GM20431 (cell line): ENCODE results near the gene ARPC1B.
"Not testable (repeated sequence)": the region's sequence is repeated elsewhere in the genome, so short reads cannot be mapped to it uniquely, and the experiment has no call there.

Source experiments
- in situ Hi-C: fragments of 300-500 bp; cut with MseI, MboI; formaldehyde crosslinking; loops from one replicate; pipeline ENCODE4 v1.15.0; 2020; ENCODE audit warnings: low sequenced_read_pairs; ENCODE audit not compliant: unreplicated experiment

Gene ARPC1B

GRCh38 chr7:99407872-99408378, 33.4 kb downstream of the ARPC1B start:
- in situ Hi-C loops = no loop called here

DNA sequence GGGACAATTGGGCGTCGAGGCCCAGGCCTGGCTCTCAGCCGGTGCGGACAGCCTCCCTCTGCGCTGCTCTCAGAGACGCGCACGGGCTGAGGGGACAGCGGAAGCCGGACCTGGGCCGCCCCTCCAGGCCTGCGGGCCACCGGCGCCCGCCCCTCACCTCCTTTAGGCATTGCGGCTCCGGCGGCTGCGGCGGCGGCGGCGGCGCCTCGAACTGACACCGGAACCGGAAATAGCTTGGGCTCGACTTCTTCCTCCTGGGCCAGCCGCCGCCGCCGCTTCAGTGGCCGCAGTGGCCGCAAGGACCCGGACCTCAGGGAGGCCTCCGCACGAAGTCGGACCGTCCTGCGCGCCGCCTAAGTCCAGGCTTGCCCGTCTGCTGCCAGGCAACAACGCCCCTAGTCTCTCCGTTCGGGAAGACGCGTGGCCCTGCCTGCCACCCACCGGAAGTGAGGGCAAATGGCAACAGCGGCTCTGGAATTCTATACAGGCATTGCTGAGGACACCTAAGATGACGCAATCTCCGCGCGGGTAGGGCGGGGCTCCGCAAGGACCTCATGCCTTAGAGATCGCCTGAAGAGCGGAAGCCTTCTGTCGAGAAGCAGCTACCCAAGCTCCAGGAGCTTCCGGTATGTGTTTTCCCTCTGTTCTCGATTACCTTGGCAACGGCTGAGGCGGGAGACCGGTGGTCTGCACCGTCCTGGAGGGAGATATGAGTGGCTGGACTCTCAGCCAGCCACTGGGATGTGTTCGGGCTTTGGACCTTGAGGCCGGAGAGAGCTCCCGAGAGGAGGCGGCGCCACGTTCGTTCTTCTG, 34.1 kb downstream of the ARPC1B start, which contains the start of the genes BUD31 and PDAP1:
Gene BUD31 (plus strand): TSS at position 591 of the 813 bp plus-strand sequence. CDS start 2,124 bp downstream, outside the sequence.
Gene PDAP1 (minus strand): TSS at position 219 of the 813 bp plus-strand sequence. CDS start 49 bp downstream, at position 170.
- in situ Hi-C loops = no loop called here

DNA sequence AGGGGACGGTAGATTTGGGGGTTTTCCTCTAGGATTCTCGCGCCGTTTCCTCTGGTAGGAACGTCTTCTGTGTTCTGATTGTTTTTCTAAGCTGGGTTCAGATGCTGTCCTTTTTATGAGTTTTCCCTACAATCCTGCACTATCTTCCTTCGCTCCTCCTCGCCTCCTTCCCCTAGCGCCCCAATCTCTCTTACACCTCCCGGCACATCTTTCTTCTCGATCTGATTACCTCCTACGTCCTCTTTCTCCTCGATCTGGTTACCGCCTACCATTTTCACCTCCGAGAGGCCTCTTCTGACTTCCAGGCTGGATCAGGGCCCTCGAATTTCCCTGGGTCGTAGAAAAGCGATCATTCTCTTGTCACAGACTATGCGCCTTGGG, 34.7 kb downstream of the ARPC1B start:
- in situ Hi-C loops = no loop called here

GRCh38 chr7:99409806-99410205, 35.3 kb downstream of the ARPC1B start:
- in situ Hi-C loops = no loop called here

GRCh38 chr7:99410635-99411034, 36.1 kb downstream of the ARPC1B start:
- in situ Hi-C loops = no loop called here

DNA sequence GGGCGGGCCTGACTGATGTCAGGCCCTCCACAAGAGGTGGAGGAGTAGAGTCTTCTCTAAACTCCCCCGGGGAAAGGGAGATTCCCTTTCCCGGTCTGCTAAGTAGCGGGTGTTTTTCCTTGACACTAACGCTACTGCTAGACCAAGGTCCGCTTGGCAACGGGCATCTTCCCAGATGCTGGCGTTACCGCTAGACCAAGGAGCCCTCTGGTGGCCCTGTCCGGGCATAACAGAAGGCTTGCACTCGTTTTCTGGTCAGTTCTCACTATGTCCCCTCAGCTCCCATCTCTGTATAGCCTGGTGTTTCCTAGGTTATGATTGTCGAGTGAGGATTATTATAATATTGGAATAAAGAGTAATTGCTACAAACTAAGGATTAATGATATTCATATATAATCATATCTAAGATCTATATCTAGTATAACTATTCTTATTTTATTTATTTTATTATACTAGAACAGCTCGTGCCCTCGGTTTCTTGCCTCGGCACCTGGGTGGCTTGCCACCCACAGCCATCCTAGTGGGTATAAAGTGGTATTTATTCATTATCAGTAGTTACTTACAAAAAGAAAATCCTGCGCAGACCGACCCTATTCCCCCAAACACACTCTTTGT, 41.1 kb downstream of the ARPC1B start:
- in situ Hi-C loops = not testable (repeated sequence)

DNA sequence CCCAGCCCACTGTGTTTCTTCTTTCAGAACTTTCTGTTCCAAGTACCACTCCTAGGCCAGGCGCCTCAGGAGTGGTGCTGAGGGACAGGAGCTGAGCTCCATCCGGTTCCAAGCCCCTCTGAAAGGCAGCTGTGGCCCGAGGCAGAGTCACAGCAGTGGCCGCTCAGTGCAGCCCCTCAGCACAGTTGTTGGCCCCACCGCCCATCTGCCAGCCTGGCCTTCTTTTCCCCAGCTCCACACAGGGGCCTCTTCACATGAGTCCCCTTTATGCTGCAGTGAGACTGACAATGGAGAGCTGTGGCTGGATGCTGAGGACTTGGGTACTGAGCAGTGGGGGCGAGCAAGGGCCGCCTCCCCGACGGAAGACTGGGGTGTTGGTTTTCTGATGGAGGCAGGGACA, 43.7 kb downstream of the ARPC1B start:
- in situ Hi-C loops = no loop called here

DNA sequence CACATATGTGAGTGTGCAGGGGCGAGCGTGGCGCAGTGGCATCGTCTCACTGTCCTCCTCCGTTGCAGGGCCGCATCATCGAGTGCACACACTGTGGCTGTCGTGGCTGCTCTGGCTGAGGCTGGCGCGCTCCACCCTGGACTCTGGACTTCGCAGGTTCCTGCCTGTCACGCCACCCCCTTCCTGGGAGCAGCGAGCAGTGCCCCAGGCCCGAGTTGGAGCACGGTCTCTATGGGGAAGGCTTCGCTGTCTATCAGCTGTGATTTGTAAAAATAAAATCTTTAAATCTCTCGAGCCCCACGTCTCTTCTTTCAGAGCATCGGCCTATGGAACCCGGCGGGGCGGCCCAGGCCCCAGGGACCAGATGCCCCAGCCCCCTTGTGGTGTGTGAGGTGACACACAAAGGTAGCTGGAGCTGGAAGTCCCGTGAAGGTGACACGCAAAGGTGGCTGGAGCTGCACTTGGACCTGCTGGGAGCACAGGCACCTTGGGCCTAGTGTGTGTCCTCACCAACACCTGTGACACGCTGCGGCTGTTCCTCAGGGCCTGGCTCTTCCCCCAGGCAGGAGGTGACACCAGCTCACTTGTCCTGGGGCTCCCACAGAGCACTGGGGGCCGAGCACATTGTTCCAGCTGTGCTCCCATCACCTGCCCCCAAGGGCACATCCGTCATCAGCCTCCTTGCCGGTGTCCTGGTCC, 44.9 kb downstream of the ARPC1B start:
- in situ Hi-C loops = no loop called here

- in situ Hi-C loops = no loop called here
Measured at GRCh38 chr7:99420213-99420612, 45.7 kb downstream of the ARPC1B start.

DNA sequence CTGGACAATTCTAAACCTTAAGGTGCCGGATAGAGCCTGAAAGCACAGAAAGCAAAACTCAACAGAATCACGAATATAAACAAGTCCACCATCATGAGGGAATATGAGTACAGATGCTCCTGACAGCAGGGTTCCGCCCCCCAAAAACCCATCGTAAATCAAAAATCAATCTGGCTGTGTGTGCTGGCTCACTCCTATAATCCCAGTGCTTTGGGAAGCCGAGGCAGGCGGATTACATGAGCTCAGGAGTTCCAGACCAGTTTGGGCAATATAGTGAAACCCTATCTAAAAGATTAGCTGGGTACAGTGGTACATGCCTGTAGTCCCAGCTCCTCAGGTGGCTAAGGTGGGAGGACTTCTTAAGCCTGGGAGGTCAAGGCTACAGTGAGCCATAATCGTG, 46.5 kb downstream of the ARPC1B start:
- in situ Hi-C loops = no loop called here

- in situ Hi-C loops = no loop called here
Measured at GRCh38 chr7:99422186-99422585, 47.7 kb downstream of the ARPC1B start.

GRCh38 chr7:99422625-99423024, 48.1 kb downstream of the ARPC1B start:
- in situ Hi-C loops = no loop called here

DNA sequence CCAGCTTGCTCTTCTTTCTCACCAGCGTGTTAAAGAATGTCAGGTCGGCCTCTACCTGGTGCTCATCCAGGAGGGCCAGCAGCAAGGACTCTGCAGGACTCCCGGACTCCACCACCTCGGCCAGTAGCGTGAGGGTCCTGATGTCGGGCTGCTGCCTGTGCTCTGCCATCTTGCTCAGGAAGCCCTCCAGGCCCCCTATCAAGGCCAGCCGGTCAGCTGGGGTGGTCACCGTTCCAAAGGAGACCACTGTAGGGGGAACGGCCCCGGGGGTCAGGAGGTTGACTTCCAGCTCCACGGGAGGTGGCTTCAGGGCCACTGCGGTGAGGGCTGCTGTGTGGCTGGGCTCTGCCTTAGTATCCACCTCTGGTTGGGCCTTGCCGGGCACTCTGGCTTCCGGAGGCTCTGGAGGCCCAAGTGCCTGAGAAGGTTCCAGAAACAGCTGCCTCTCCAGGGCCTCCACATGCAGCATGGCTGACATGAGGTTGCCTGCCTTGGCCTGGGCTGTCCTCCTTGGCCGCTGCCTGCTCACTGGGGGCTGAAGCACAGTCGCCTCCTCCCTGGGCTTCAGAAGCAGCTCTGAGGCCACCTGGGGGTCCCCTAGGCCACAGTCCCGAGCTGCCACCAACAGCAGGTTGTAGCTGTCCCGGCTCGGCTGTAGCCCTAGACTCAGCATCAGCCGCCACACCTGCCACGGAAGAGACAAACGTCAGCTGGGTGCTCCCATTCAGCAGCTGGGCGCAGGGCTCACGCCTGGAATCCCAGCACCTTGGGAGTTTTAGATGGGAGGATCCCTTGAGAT, 50.6 kb downstream of the ARPC1B start:
- in situ Hi-C loops = no loop called here

DNA sequence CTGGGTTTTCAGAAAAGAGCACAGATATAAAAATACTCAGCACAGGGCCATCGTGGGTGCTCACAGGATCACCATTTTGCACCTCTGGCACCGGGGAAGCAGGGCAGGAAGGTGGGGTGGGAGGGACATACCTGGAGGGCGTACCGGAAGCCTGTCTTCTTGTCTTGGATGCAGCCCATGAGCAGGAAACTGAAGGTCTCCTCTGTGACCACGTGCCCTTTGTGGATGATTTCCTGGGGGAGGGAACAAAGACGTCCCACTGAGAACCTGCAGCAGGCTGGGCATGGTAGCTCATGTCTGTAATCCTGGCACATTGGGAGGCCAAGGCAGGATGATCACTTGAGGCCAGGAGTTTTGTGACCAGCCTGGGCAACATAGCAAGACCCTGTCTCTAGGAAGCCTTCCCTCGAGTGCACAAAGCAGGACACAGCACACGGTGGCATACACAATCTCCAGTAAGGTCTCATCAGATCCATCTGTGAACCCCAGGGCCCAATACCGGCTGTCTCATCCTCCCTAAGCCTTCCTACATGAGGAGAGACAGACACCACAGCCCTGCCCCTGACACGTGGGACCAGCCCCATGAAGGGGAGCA, 54.5 kb downstream of the ARPC1B start:
- in situ Hi-C loops = no loop called here

- in situ Hi-C loops = no loop called here
Measured at GRCh38 chr7:99429756-99430155, 55.2 kb downstream of the ARPC1B start.

- in situ Hi-C loops = not testable (repeated sequence)
Measured at GRCh38 chr7:99431756-99432540, 57.4 kb downstream of the ARPC1B start.

- in situ Hi-C loops = no loop called here
Measured at GRCh38 chr7:99433158-99433557, 58.6 kb downstream of the ARPC1B start.

DNA sequence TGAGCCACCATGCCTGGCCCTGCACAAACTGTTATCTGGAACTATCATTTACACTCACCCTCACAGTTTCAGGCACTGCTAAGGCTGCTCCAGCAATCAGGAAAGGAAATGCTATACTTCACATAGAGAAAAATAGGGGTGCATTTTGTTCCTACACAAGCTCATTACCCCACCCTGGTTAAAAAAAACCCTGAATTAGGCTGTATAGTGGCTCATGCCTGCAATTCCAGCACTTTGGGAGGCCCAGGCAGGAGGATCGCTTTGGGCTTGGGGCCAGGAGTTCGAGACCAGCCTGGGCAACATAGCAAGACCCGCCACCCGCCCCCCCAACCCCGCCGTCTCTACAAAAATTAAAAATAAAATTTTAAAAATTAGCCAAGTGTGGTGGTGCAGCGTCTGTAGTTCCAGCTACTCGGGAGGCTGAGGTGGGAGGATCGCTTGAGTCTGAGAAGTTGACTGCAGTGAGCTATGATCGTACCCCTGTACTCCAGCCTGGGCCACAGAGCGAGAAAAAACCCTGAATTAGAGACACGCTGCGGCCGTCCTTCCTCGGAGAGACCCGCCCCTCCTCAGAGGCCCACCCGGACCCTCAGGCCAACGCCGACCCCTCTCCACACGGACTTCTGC, 63.5 kb downstream of the ARPC1B start:
- in situ Hi-C loops = no loop called here
